Activated CD8-positive, alpha-beta T cell treated with anti-CD3 and anti-CD28 coated beads, Interleukin-2, amount 10 ng/mL, durations not matched to agents 7 days and 5 days (primary cell): Measurements from ENCODE around the gene FHDC1. TPM values are rescaled to one million over a fixed set of nuclear protein-coding genes. Genes with fewer than 3 reads are reported as not detected.

Experiments used
- total RNA-seq, 2 experiments: library from RNA; stranded (reverse); gene quantifications; one replicate each; pipeline ENCODE4 v1.2.3, GENCODE V29; 2021

Gene FHDC1
- total RNA-seq, 2 experiments from 2014 or later: 0.13 to 0.24 TPM

Other genes starting within 250 kb of the FHDC1 start
- under 1 TPM; 0.40 to 0.44 TPM for gene TIGD4, start 156.6 kb upstream of the FHDC1 start, total RNA-seq
- gene ARFIP1, start 156.4 kb upstream of the FHDC1 start, total RNA-seq: 10 to 100 TPM; 20.3 to 20.5 TPM